ENCODE results near the gene EPB41. TPM values are rescaled to one million over a fixed set of nuclear protein-coding genes. Genes with fewer than 3 reads are reported as not detected.
A peak's percentile ranks its signal among the peaks of the same experiment; 100 is the strongest.
"Not testable (repeated sequence)": the region's sequence is repeated elsewhere in the genome, so short reads cannot be mapped to it uniquely, and the experiment has no call there.

Gene EPB41
- total and polyA plus RNA-seq, 2 donors, result 18.6 to 98.0 TPM

DNA sequence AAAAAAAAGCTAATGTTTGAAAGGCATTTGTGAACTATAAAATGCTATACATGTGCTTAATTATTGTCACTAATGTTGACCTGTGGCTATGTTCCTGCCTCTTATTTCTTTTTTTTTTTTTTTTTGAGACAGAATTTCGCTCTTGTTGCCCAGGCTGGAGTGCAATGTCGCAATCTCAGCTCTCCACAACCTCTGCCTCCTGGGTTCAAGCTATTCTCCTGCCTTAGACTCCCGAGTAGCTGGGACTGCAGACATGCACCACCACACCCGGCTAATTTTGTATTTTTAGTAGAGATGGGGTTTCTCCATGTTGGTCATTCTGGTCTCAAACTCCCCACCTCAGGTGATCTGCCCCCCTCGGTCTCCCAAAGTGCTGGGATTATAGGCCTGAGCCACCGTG, 193.7 kb downstream of the EPB41 start:
- WGBS, result 97% methylated on average over 6 of the region's 6 CpGs

DNA sequence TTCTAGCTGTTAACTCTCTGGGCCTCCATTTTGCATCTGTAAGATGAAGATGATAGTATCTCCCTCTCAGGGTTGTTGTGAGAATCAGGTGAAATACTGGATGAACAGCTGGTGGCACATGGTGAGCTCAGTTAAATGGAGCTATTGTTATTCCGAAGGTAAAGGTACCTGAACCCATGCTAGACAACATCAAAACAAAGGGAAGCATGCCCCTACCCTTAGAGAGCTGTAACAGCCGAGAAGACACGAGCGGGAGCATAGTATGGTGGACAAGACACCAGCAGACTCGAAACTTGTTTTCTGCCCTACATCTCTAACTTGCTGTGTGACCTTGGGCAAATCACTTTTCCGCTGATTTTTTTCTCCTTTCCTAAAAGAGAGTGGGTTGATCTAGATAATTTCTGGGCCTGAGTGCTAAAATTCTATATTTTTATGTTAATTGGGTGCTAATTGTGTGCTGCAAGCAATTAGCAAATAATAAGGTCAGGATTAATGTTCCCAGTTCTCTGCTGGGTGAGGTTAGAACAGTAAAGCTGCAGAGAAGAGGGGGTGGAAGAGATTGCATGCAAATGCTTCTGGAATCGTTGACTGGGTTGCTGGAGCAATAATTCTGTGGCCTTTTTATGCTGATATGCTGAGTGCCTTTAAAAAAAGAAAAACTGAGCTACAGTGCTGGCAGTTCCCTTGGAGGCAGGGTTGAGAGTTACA, 198.5 kb downstream of the EPB41 start:
- Histone ChIP-seq H3K36me3 (ENCODE audit: control insufficient read depth in 2 of 2, insufficient read depth in 2 of 2, low read length in 1 of 2) (peaks cover 55 to 67% of the 10 kb centered on the region in 2 donors), H3K27me3 (ENCODE audit: control insufficient read depth in 2 of 2, insufficient read depth in 1 of 2, low read length in 1 of 2) (no peaks in the 10 kb centered on the region), H3K27ac (ENCODE audit: low read depth in 1 of 2, low read length in 1 of 2) (no peak overlapping the region), H3K9me3 (ENCODE audit: control insufficient read depth in 2 of 2, insufficient read depth in 1 of 2, low read length in 1 of 2) (no peaks in the 10 kb centered on the region), H3K4me3 (ENCODE audit: low read length in 2 of 2) (no peak overlapping the region), H3K4me1 (ENCODE audit: control insufficient read depth in 2 of 2, insufficient read depth in 2 of 2, low read length in 2 of 2) (no peaks in the 10 kb centered on the region)
- 96% methylated on average over 7 of the region's 7 CpGs for WGBS
- DNase-seq (ENCODE audit: low read depth in 6 of 9, low spot score in 9 of 9), result no peak

More for the DNA sequence above, 193.7 kb downstream of the EPB41 start:
- not testable (repeated sequence) for H3K27me3 ChIP-seq (ENCODE audit: control insufficient read depth in 2 of 2, insufficient read depth in 1 of 2, low read length in 1 of 2); DNase-seq (ENCODE audit: low read depth in 6 of 9, low spot score in 9 of 9); H3K27ac ChIP-seq (ENCODE audit: low read depth in 1 of 2, low read length in 1 of 2); H3K4me3 ChIP-seq (ENCODE audit: low read length in 2 of 2); H3K9me3 ChIP-seq (ENCODE audit: control insufficient read depth in 2 of 2, insufficient read depth in 1 of 2, low read length in 1 of 2); H3K4me1 ChIP-seq (ENCODE audit: control insufficient read depth in 2 of 2, insufficient read depth in 2 of 2, low read length in 2 of 2)
- H3K36me3 ChIP-seq (ENCODE audit: control insufficient read depth in 2 of 2, insufficient read depth in 2 of 2, low read length in 1 of 2), result peaks cover 22 to 44% of the 10 kb centered on the region in 2 donors

DNA sequence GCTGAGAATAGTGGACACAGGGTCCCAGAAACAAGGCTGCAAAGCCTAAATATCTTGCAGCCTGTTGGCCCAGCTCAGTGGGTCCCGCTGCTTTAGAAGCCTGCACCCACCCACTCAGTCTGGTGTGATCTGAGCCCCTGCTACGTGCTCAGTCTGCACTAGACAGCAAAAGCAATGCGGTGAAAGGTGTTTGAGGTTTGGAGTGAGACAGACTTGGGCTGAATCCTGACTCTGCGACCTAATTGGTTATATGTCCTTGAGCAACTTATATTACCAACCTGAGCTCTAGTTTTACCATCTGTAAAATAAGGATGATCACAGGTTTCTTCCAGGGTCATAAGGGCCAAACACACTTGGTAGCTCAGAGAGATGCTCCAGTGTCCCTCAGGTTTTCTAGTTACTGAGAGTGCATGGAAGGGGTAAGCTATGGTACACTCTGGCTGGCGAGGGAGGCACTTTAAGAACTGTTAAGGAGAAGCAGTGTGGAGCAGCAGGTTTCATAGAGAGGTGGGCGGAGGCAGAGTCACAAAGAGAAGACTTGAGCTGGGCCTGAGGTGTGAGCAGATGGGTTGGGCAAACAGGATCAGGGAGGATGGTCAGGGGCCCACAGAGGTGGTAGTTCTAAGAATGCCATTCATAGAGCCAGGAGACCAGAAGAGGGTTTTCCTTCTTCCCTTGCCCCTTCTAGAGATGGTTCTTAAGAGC, 199.2 kb downstream of the EPB41 start:
- Histone ChIP-seq H3K9me3 (ENCODE audit: control insufficient read depth in 2 of 2, insufficient read depth in 1 of 2, low read length in 1 of 2) (no peaks in the 10 kb centered on the region), H3K27ac (ENCODE audit: low read depth in 1 of 2, low read length in 1 of 2) (no peak overlapping the region), H3K27me3 (ENCODE audit: control insufficient read depth in 2 of 2, insufficient read depth in 1 of 2, low read length in 1 of 2) (no peaks in the 10 kb centered on the region), H3K4me1 (ENCODE audit: control insufficient read depth in 2 of 2, insufficient read depth in 2 of 2, low read length in 2 of 2) (no peaks in the 10 kb centered on the region), H3K4me3 (ENCODE audit: low read length in 2 of 2) (no peak overlapping the region), H3K36me3 (ENCODE audit: control insufficient read depth in 2 of 2, insufficient read depth in 2 of 2, low read length in 1 of 2) (peaks cover 58 to 74% of the 10 kb centered on the region in 2 donors)
- WGBS, result 89% methylated on average over 6 of the region's 6 CpGs
- DNase-seq (ENCODE audit: low read depth in 6 of 9, low spot score in 9 of 9), result no peak

DNA sequence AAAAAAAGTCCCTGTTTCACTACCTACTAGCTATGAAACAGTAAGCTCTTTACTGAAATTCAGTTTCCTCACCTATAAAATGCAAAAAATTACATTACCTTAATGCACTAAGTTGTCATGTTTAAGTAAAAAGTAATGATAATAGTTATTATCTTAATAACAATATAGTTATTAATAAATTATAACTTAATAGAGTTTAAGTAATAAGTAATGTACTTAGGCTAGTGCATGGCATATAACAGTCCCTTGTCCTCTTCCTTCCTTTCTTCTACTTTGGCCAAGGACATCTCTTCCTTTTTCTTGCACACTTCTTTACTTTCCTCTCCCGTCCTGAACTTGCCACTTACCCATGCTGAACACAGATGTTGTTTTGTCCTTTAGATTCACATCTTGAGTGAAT, 200.3 kb downstream of the EPB41 start:
- DNase-seq (ENCODE audit: low read depth in 6 of 9, low spot score in 9 of 9), result no peak
- H3K4me3 ChIP-seq (ENCODE audit: low read length in 2 of 2), result no peak overlapping the region
- no peaks in the 10 kb centered on the region for H3K4me1 ChIP-seq (ENCODE audit: control insufficient read depth in 2 of 2, insufficient read depth in 2 of 2, low read length in 2 of 2)
- H3K36me3 ChIP-seq (ENCODE audit: control insufficient read depth in 2 of 2, insufficient read depth in 2 of 2, low read length in 1 of 2), result peaks cover 56 to 72% of the 10 kb centered on the region in 2 donors
- 100% methylated on average over 1 of the region's 1 CpG for WGBS
- H3K27me3 ChIP-seq (ENCODE audit: control insufficient read depth in 2 of 2, insufficient read depth in 1 of 2, low read length in 1 of 2), result peaks cover 0 to 2% of the 10 kb centered on the region in 2 donors
- H3K27ac ChIP-seq (ENCODE audit: low read depth in 1 of 2, low read length in 1 of 2), result no peak overlapping the region
- H3K9me3 ChIP-seq (ENCODE audit: control insufficient read depth in 2 of 2, insufficient read depth in 1 of 2, low read length in 1 of 2), result no peaks in the 10 kb centered on the region

DNA sequence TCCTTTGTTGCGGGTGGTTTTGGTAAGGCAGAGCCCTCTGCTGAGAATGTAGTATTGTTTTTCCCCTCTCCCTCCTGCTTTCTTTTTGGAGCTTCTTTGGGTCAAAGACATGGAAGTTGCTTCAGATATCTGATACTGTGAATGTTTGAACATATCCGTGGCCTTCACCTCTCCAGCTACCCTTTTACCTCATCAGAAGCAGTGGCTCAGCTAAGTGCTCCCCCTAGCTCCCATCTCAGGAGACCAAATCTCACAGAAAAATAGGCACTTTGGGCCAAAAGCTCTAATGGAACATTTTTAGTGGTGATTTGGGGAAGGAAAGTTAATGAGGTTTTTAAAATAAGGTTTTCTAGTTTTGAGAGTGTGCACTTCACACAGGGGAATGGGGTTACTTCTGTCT, 203.0 kb downstream of the EPB41 start:
- peaks cover 0 to 4% of the 10 kb centered on the region in 2 donors for H3K4me1 ChIP-seq (ENCODE audit: control insufficient read depth in 2 of 2, insufficient read depth in 2 of 2, low read length in 2 of 2)
- peaks cover 47 to 62% of the 10 kb centered on the region in 2 donors for H3K36me3 ChIP-seq (ENCODE audit: control insufficient read depth in 2 of 2, insufficient read depth in 2 of 2, low read length in 1 of 2)
- DNase-seq (ENCODE audit: low read depth in 6 of 9, low spot score in 9 of 9), result no peak
- H3K4me3 ChIP-seq (ENCODE audit: low read length in 2 of 2), result no peak overlapping the region
- peaks cover 0 to 2% of the 10 kb centered on the region in 2 donors for H3K9me3 ChIP-seq (ENCODE audit: control insufficient read depth in 2 of 2, insufficient read depth in 1 of 2, low read length in 1 of 2)
- H3K27me3 ChIP-seq (ENCODE audit: control insufficient read depth in 2 of 2, insufficient read depth in 1 of 2, low read length in 1 of 2), result peaks cover 22 to 26% of the 10 kb centered on the region in 2 donors
- 95% methylated on average over 2 of the region's 2 CpGs for WGBS
- H3K27ac ChIP-seq (ENCODE audit: low read depth in 1 of 2, low read length in 1 of 2), result no peak overlapping the region

DNA sequence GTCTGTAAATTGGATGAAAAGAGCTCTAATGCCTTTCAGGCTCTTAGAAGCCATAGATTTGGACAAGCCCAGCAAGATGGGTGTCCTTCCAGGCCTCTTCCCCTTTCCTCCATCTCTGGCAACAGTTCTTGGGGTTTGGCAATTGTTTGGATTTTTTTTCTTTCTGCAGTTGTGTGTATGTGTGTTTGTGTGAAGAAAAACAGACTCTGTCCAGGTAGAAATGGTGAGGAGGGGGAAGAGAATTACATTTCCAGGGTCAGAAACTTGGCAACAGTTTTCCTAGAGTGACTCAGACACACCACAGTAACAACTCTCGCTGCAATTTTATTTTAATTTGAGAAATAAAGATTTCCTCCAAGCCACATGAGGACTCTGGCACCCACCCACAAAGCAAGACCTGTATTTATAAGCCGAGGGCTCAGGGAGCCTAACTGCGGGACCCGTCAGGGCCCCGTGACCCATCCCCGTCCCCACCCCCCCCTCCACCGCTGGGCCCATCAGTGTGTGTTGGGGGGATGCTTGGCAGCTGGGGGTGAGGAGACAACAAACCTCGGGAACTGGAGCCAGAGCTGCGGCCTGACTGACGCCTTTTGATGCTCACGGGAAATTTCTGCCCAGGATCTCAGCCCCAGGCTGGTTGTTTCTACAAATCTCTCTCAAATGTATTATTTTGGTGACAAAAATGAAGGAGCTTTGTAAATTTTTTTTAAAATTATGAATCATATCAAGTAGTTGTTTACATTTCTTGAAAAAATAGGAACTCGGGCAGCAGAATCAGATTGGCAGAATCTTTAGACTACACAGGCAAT, 205.0 kb downstream of the EPB41 start:
- peaks cover 6 to 14% of the 10 kb centered on the region in 2 donors for H3K4me1 ChIP-seq (ENCODE audit: control insufficient read depth in 2 of 2, insufficient read depth in 2 of 2, low read length in 2 of 2)
- H3K27me3 ChIP-seq (ENCODE audit: control insufficient read depth in 2 of 2, insufficient read depth in 1 of 2, low read length in 1 of 2), result peaks cover 41 to 45% of the 10 kb centered on the region in 2 donors
- H3K27ac ChIP-seq (ENCODE audit: low read depth in 1 of 2, low read length in 1 of 2), result no peak overlapping the region
- WGBS, result 92% methylated on average over 12 of the region's 12 CpGs
- H3K9me3 ChIP-seq (ENCODE audit: control insufficient read depth in 2 of 2, insufficient read depth in 1 of 2, low read length in 1 of 2), result peaks cover 3 to 5% of the 10 kb centered on the region in 2 donors
- H3K36me3 ChIP-seq (ENCODE audit: control insufficient read depth in 2 of 2, insufficient read depth in 2 of 2, low read length in 1 of 2), result peaks cover 31 to 43% of the 10 kb centered on the region in 2 donors
- no peak overlapping the region for H3K4me3 ChIP-seq (ENCODE audit: low read length in 2 of 2)
- DNase-seq (ENCODE audit: low read depth in 6 of 9, low spot score in 9 of 9), result no peak

DNA sequence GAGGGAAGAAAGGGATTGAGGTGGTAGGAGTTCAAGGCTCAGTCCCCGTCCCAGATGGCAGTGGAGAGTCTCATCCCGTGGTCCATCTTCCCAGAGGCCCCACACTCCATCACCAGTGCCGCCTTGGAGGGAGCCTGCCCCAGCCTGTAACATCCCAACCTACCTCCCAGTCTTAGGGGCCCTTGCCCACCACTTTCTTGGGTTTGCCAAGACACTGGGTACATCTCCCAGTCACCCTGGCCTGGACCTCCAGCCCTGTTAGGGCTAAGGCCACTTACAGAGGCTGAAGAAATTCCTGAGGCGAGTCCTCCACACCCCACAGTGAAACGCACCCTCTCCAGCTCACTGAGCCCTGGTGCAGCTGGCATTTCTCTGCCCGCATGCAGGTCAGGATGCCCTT, 206.0 kb downstream of the EPB41 start:
- no peak overlapping the region for H3K27ac ChIP-seq (ENCODE audit: low read depth in 1 of 2, low read length in 1 of 2)
- H3K4me1 ChIP-seq (ENCODE audit: control insufficient read depth in 2 of 2, insufficient read depth in 2 of 2, low read length in 2 of 2), result peaks cover 8 to 15% of the 10 kb centered on the region in 2 donors
- WGBS, result 98% methylated on average over 6 of the region's 6 CpGs

DNA sequence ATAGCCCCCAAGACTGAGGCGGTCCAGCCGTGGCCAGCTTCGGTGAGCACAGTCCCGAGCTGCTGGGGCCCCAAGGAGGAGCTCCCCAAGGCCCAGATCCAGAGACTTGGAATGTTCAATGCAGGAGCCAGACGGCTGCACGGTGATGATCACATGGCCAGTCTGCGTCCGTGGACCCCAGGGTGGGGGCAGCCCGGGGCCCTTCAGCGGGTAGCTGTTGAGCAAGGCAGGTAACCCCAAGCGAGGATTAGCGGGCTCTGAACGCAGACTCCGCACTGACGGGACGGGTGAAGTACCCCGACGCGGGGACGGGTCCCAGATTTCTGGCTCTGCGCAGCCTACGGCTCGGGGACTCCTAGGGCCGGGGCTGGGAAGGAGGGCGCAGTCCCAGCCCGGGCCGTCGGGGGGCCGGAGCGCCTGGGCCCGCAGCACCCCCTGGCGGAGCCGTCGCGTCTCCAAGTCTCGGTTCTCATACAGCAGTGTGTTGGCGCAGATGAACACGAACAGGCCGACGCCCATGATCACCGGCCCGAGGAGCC, 206.6 kb downstream of the EPB41 start:
- H3K4me3 ChIP-seq (ENCODE audit: low read length in 2 of 2), result peak overlapping the region in 1 of 2 donors; percentile 21
- peaks cover 8 to 15% of the 10 kb centered on the region in 2 donors for H3K4me1 ChIP-seq (ENCODE audit: control insufficient read depth in 2 of 2, insufficient read depth in 2 of 2, low read length in 2 of 2)
- 37% methylated on average over 42 of the region's 42 CpGs for WGBS
- peaks cover 23 to 31% of the 10 kb centered on the region in 2 donors for H3K36me3 ChIP-seq (ENCODE audit: control insufficient read depth in 2 of 2, insufficient read depth in 2 of 2, low read length in 1 of 2)
- no peak overlapping the region for H3K27ac ChIP-seq (ENCODE audit: low read depth in 1 of 2, low read length in 1 of 2)
- H3K27me3 ChIP-seq (ENCODE audit: control insufficient read depth in 2 of 2, insufficient read depth in 1 of 2, low read length in 1 of 2), result peaks cover 56 to 62% of the 10 kb centered on the region in 2 donors
- H3K9me3 ChIP-seq (ENCODE audit: control insufficient read depth in 2 of 2, insufficient read depth in 1 of 2, low read length in 1 of 2), result peaks cover 3 to 9% of the 10 kb centered on the region in 2 donors
- DNase-seq (ENCODE audit: low read depth in 6 of 9, low spot score in 9 of 9), result peak in 8 of 9 donors; percentile 24 to 77 (median 50)

More for the DNA sequence above, 206.0 kb downstream of the EPB41 start:
- DNase-seq (ENCODE audit: low read depth in 6 of 9, low spot score in 9 of 9), result no peak
- Histone ChIP-seq H3K4me3 (ENCODE audit: low read length in 2 of 2) (no peak overlapping the region), H3K27me3 (ENCODE audit: control insufficient read depth in 2 of 2, insufficient read depth in 1 of 2, low read length in 1 of 2) (peaks cover 52 to 55% of the 10 kb centered on the region in 2 donors), H3K36me3 (ENCODE audit: control insufficient read depth in 2 of 2, insufficient read depth in 2 of 2, low read length in 1 of 2) (peaks cover 29 to 38% of the 10 kb centered on the region in 2 donors), H3K9me3 (ENCODE audit: control insufficient read depth in 2 of 2, insufficient read depth in 1 of 2, low read length in 1 of 2) (peaks cover 3 to 8% of the 10 kb centered on the region in 2 donors)

Data from thymus (tissue), 11 donors.